OCI-LY7 (cell line): ENCODE results near the gene CFAP300. TPM values are rescaled to one million over a fixed set of nuclear protein-coding genes. Genes with fewer than 3 reads are reported as not detected.

Experiments used
- BruUV-seq: library from RNA; stranded (reverse); fragments of 400-500 nt; replicated peaks from 2 replicates; lab custom pipeline; 2021; lab: Mats Ljungman, UMichigan
- CTCF ChIA-PET: fragments of 300-600 bp; sonication (Branson Sonifier 250); formaldehyde crosslinking; loops from one replicate; lab custom pipeline; 2022; ENCODE audit warnings: antibody characterized with exemption; ENCODE audit not compliant: unreplicated experiment; lab: Charles Lee
- POLR2A ChIA-PET: fragments of 300-600 bp; sonication (Branson Sonifier 250); formaldehyde crosslinking; loops from one replicate; lab custom pipeline; 2022; ENCODE audit warnings: antibody characterized with exemption; lab: Charles Lee
- DNase-seq: peaks from one replicate; pipeline ENCODE4 v3.0.0-alpha.2; 2015; ENCODE audit warnings: low spot score
- H2AFZ ChIP-seq: fragments of 200-600 bp; sonication (generic), shearing (Covaris generic); 2 replicates; pipeline ENCODE4 v1.6.1; 2014; ENCODE audit warnings: mild to moderate bottlenecking, antibody characterized with exemption, low read length, moderate library complexity
- H3K27ac ChIP-seq: fragments of 200-600 bp; sonication (generic); 2 replicates; pipeline ENCODE4 v1.5.1; 2014; ENCODE audit warnings: mixed run types, low read depth, mild to moderate bottlenecking, moderate library complexity, low read length, inconsistent platforms; ENCODE audit not compliant: poor library complexity, severe bottlenecking
- H3K36me3 ChIP-seq: fragments of 200-600 bp; sonication (generic); 2 replicates; pipeline ENCODE4 v1.6.1; 2014; ENCODE audit warnings: mild to moderate bottlenecking, antibody characterized with exemption, low read length, moderate library complexity, mixed read lengths; ENCODE audit not compliant: insufficient read depth
- H3K4me1 ChIP-seq: fragments of 200-600 bp; sonication (generic); 2 replicates; pipeline ENCODE4 v1.5.1; 2014; ENCODE audit warnings: mild to moderate bottlenecking, low read length; ENCODE audit not compliant: insufficient read depth, poor library complexity, severe bottlenecking
- H3K4me2 ChIP-seq: fragments of 200-600 bp; sonication (generic); 2 replicates; pipeline ENCODE4 v1.6.1; 2014; ENCODE audit warnings: mild to moderate bottlenecking, low read length
- H3K4me3 ChIP-seq: fragments of 200-600 bp; sonication (generic); 2 replicates; pipeline ENCODE4 v1.5.1; 2014; ENCODE audit warnings: mild to moderate bottlenecking, low read depth, low read length; ENCODE audit not compliant: poor library complexity, severe bottlenecking
- H3K79me2 ChIP-seq: fragments of 200-600 bp; sonication (generic); 2 replicates; pipeline ENCODE4 v1.6.1; 2016; ENCODE audit warnings: low read depth, mild to moderate bottlenecking, low read length, moderate library complexity, mixed read lengths; ENCODE audit not compliant: insufficient read depth
- H3K9me2 ChIP-seq: fragments of 200-600 bp; sonication (generic); 2 replicates; pipeline ENCODE4 v1.6.1; 2016; ENCODE audit warnings: mild to moderate bottlenecking, low read length, mixed read lengths; ENCODE audit not compliant: insufficient read depth
- H3K9me3 ChIP-seq: fragments of 200-600 bp; sonication (generic); 2 replicates; pipeline ENCODE4 v1.6.1; 2014; ENCODE audit warnings: mild to moderate bottlenecking, mixed run types, low read length, mixed read lengths
- H4K20me1 ChIP-seq: fragments of 200-600 bp; sonication (generic); 2 replicates; pipeline ENCODE4 v1.6.1; 2014; ENCODE audit warnings: mild to moderate bottlenecking, antibody characterized with exemption, low read length, moderate library complexity, mixed read lengths; ENCODE audit not compliant: insufficient read depth
- CTCF ChIP-seq: fragments of 200-600 bp; sonication (generic); conservative IDR thresholded peaks from 2 replicates; pipeline ENCODE4 v1.5.1; 2014; ENCODE audit warnings: mild to moderate bottlenecking, antibody characterized with exemption, low read length, moderate library complexity, mixed read lengths
- EZH2phosphoT487 ChIP-seq: fragments of 200-600 bp; sonication (generic); IDR thresholded peaks from 2 replicates; pipeline ENCODE4 v1.6.1; 2018; ENCODE audit warnings: low read depth, borderline replicate concordance, mild to moderate bottlenecking, mixed run types, antibody characterized with exemption, low read length, moderate library complexity, mixed read lengths
- intact Hi-C: fragments of 100-400 bp; cut with micrococcal nuclease; formaldehyde crosslinking; loops from one replicate; pipeline ENCODE4 v1.10.0; 2022; ENCODE audit not compliant: unreplicated experiment
- total RNA-seq, 2 experiments: library from RNA; depleted of rRNA in 1 of 2; stranded (reverse); fragments of >200 nt in 1 of 2; shearing (Covaris generic) in 1 of 2; gene quantifications; 2 replicates each; pipeline ENCODE4 v1.2.3, GENCODE V29; 2014 to 2022

Gene CFAP300
- total RNA-seq, 2 experiments from 2014 or later = not detected

GRCh38 chr11:102079625-102080024 is 32.4 kb downstream of the CFAP300 start:
- no peak for TF ChIP-seq EZH2phosphoT487
- no peak for TF ChIP-seq CTCF
- ChIA-PET POLR2A (interaction anchor here (0.8 kb wide), 1 partner anchor 20 kb away, joined by 3 read pairs; no protein-coding TSS in a partner anchor), CTCF (no interaction called here)
- no peaks in the 10 kb centered on the region for H3K36me3 ChIP-seq
- H3K27ac ChIP-seq = no peak overlapping the region
- DNase-seq = no peak
- no peak overlapping the region for H3K4me2 ChIP-seq
- H4K20me1 ChIP-seq = no peaks in the 10 kb centered on the region
- no peaks in the 10 kb centered on the region for H3K79me2 ChIP-seq
- intact Hi-C loops = no loop called here
- H3K4me1 ChIP-seq = no peaks in the 10 kb centered on the region
- no peak overlapping the region for H3K4me3 ChIP-seq
- no peak overlapping the region for H2AFZ ChIP-seq
- H3K9me3 ChIP-seq = no peaks in the 10 kb centered on the region
- BruUV-seq = no TSS peak
- H3K9me2 ChIP-seq = no peaks in the 10 kb centered on the region

- Histone ChIP-seq H3K4me2 (no peak overlapping the region), H2AFZ (no peak overlapping the region), H3K27ac (no peak overlapping the region), H3K9me3 (no peaks in the 10 kb centered on the region), H4K20me1 (no peaks in the 10 kb centered on the region), H3K9me2 (no peaks in the 10 kb centered on the region), H3K4me3 (no peak overlapping the region), H3K79me2 (no peaks in the 10 kb centered on the region), H3K36me3 (no peaks in the 10 kb centered on the region), H3K4me1 (no peaks in the 10 kb centered on the region)
- BruUV-seq = no TSS peak
- TF ChIP-seq CTCF (no peak), EZH2phosphoT487 (no peak)
- intact Hi-C loops = no loop called here
- no peak for DNase-seq
- ChIA-PET POLR2A (no interaction called here), CTCF (no interaction called here)
These were observed 34.1 kb downstream of the CFAP300 start for GRCh38 chr11:102081313-102081712.

GRCh38 chr11:102085864-102086551 is 38.8 kb downstream of the CFAP300 start:
- Histone ChIP-seq H3K4me2 (no peak overlapping the region), H2AFZ (no peak overlapping the region)

More at GRCh38 chr11:102085864-102086551, 38.8 kb downstream of the CFAP300 start:
- Histone ChIP-seq H4K20me1 (no peaks in the 10 kb centered on the region), H3K4me1 (no peaks in the 10 kb centered on the region), H3K79me2 (no peaks in the 10 kb centered on the region), H3K4me3 (no peak overlapping the region), H3K36me3 (no peaks in the 10 kb centered on the region), H3K27ac (no peak overlapping the region), H3K9me2 (no peaks in the 10 kb centered on the region), H3K9me3 (no peaks in the 10 kb centered on the region)
- no TSS peak for BruUV-seq
- intact Hi-C loops = no loop called here
- no peak for TF ChIP-seq CTCF
- no peak for TF ChIP-seq EZH2phosphoT487
- POLR2A ChIA-PET = interaction anchor here (0.6 kb wide), 1 partner anchor 80 kb away, joined by 5 read pairs; no protein-coding TSS in a partner anchor
- no peak for DNase-seq
- CTCF ChIA-PET = no interaction called here
